Measurements from ENCODE around the gene XPNPEP1.

XPNPEP1 gene

GRCh38 chr10:109875828-109876821 is 47.2 kb downstream of the XPNPEP1 start:
- no peak overlapping the region for H3K4me3 Mint-ChIP-seq
- H3K27ac Mint-ChIP-seq, result no peak overlapping the region
- H3K9me3 Mint-ChIP-seq, result no peaks in the 10 kb centered on the region
- H3K4me1 Mint-ChIP-seq, result no peaks in the 10 kb centered on the region
- H3K36me3 Mint-ChIP-seq, result peaks cover 12% of the 10 kb centered on the region
- no peaks in the 10 kb centered on the region for H3K27me3 Mint-ChIP-seq

- H3K36me3 Mint-ChIP-seq, result peaks cover 10% of the 10 kb centered on the region
- no peaks in the 10 kb centered on the region for H3K9me3 Mint-ChIP-seq
- no peaks in the 10 kb centered on the region for H3K27me3 Mint-ChIP-seq
- H3K4me3 Mint-ChIP-seq, result no peak overlapping the region
- no peaks in the 10 kb centered on the region for H3K4me1 Mint-ChIP-seq
- no peak overlapping the region for H3K27ac Mint-ChIP-seq
Measured at GRCh38 chr10:109875151-109875568, 48.2 kb downstream of the XPNPEP1 start.

GRCh38 chr10:109871476-109871875 is 51.8 kb downstream of the XPNPEP1 start:
- no peaks in the 10 kb centered on the region for H3K4me1 Mint-ChIP-seq
- H3K9me3 Mint-ChIP-seq, result no peaks in the 10 kb centered on the region
- no peak overlapping the region for H3K27ac Mint-ChIP-seq
- H3K27me3 Mint-ChIP-seq, result no peaks in the 10 kb centered on the region
- peaks cover 22% of the 10 kb centered on the region for H3K36me3 Mint-ChIP-seq
- no peak overlapping the region for H3K4me3 Mint-ChIP-seq

GRCh38 chr10:109866995-109867635 is 56.2 kb downstream of the XPNPEP1 start:
- Mint-ChIP-seq H3K9me3 (no peaks in the 10 kb centered on the region), H3K27ac (no peak overlapping the region), H3K27me3 (no peaks in the 10 kb centered on the region), H3K4me3 (no peak overlapping the region), H3K4me1 (no peaks in the 10 kb centered on the region), H3K36me3 (peaks cover 55% of the 10 kb centered on the region)

GRCh38 chr10:109866168-109866994 is 56.9 kb downstream of the XPNPEP1 start:
- Mint-ChIP-seq H3K4me1 (no peaks in the 10 kb centered on the region), H3K4me3 (no peak overlapping the region), H3K9me3 (no peaks in the 10 kb centered on the region), H3K36me3 (peaks cover 49% of the 10 kb centered on the region), H3K27me3 (no peaks in the 10 kb centered on the region), H3K27ac (no peak overlapping the region)

- H3K4me3 Mint-ChIP-seq, result no peak overlapping the region
- no peak overlapping the region for H3K27ac Mint-ChIP-seq
- peaks cover 45% of the 10 kb centered on the region for H3K36me3 Mint-ChIP-seq
- H3K4me1 Mint-ChIP-seq, result no peaks in the 10 kb centered on the region
- H3K9me3 Mint-ChIP-seq, result no peaks in the 10 kb centered on the region
- no peaks in the 10 kb centered on the region for H3K27me3 Mint-ChIP-seq
Measured at GRCh38 chr10:109863775-109864174, 59.5 kb downstream of the XPNPEP1 start.

- Mint-ChIP-seq H3K36me3 (peaks cover 37% of the 10 kb centered on the region), H3K9me3 (no peaks in the 10 kb centered on the region), H3K4me3 (no peak overlapping the region), H3K27ac (peak overlapping the region; percentile 57), H3K27me3 (no peaks in the 10 kb centered on the region), H3K4me1 (no peaks in the 10 kb centered on the region)
Measured at GRCh38 chr10:109862738-109863137, 60.6 kb downstream of the XPNPEP1 start.

GRCh38 chr10:109862041-109862440 is 61.3 kb downstream of the XPNPEP1 start:
- H3K9me3 Mint-ChIP-seq, result no peaks in the 10 kb centered on the region
- H3K4me1 Mint-ChIP-seq, result no peaks in the 10 kb centered on the region
- H3K4me3 Mint-ChIP-seq, result no peak overlapping the region
- no peak overlapping the region for H3K27ac Mint-ChIP-seq
- peaks cover 36% of the 10 kb centered on the region for H3K36me3 Mint-ChIP-seq
- H3K27me3 Mint-ChIP-seq, result no peaks in the 10 kb centered on the region

- H3K4me3 Mint-ChIP-seq, result no peak overlapping the region
- no peaks in the 10 kb centered on the region for H3K27me3 Mint-ChIP-seq
- no peak overlapping the region for H3K27ac Mint-ChIP-seq
- no peaks in the 10 kb centered on the region for H3K9me3 Mint-ChIP-seq
- H3K4me1 Mint-ChIP-seq, result no peaks in the 10 kb centered on the region
- peaks cover 34% of the 10 kb centered on the region for H3K36me3 Mint-ChIP-seq
Measured at GRCh38 chr10:109861081-109861480, 62.2 kb downstream of the XPNPEP1 start.

GRCh38 chr10:109859221-109859620 is 64.1 kb downstream of the XPNPEP1 start:
- Mint-ChIP-seq H3K4me3 (no peak overlapping the region), H3K36me3 (peaks cover 20% of the 10 kb centered on the region), H3K9me3 (no peaks in the 10 kb centered on the region), H3K27ac (no peak overlapping the region), H3K4me1 (no peaks in the 10 kb centered on the region), H3K27me3 (no peaks in the 10 kb centered on the region)

- Mint-ChIP-seq H3K9me3 (no peaks in the 10 kb centered on the region), H3K4me3 (no peak overlapping the region), H3K27me3 (no peaks in the 10 kb centered on the region), H3K4me1 (peaks cover 19% of the 10 kb centered on the region), H3K36me3 (peaks cover 3% of the 10 kb centered on the region), H3K27ac (no peak overlapping the region)
Measured at GRCh38 chr10:109855746-109856145, 67.6 kb downstream of the XPNPEP1 start.

GRCh38 chr10:109853921-109854320 is 69.4 kb downstream of the XPNPEP1 start:
- no peaks in the 10 kb centered on the region for H3K36me3 Mint-ChIP-seq
- H3K4me1 Mint-ChIP-seq, result peaks cover 19% of the 10 kb centered on the region
- H3K4me3 Mint-ChIP-seq, result no peak overlapping the region
- H3K9me3 Mint-ChIP-seq, result no peaks in the 10 kb centered on the region
- no peaks in the 10 kb centered on the region for H3K27me3 Mint-ChIP-seq
- H3K27ac Mint-ChIP-seq, result no peak overlapping the region

GRCh38 chr10:109852475-109853037 is 70.8 kb downstream of the XPNPEP1 start:
- Mint-ChIP-seq H3K36me3 (no peaks in the 10 kb centered on the region), H3K9me3 (no peaks in the 10 kb centered on the region), H3K27me3 (no peaks in the 10 kb centered on the region), H3K4me1 (peaks cover 19% of the 10 kb centered on the region), H3K4me3 (peak overlapping the region; percentile 19), H3K27ac (no peak overlapping the region)

- Mint-ChIP-seq H3K4me3 (peak overlapping the region; percentile 40), H3K27ac (no peak overlapping the region), H3K36me3 (no peaks in the 10 kb centered on the region), H3K27me3 (no peaks in the 10 kb centered on the region), H3K4me1 (peaks cover 19% of the 10 kb centered on the region), H3K9me3 (no peaks in the 10 kb centered on the region)
Measured at GRCh38 chr10:109851616-109852474, 71.5 kb downstream of the XPNPEP1 start.

All from activated naive CD4-positive, alpha-beta T cell treated with anti-CD3 and anti-CD28 coated beads, Interleukin-2, amount 50 U/mL, for 24 hours (primary cell).